GM21723 (cell line): Measurements from ENCODE around the gene ETNK2.
"Not testable (repeated sequence)": the region's sequence is repeated elsewhere in the genome, so short reads cannot be mapped to it uniquely, and the experiment has no call there.

Source experiments
- ATAC-seq: cut with Tn5 transposase; IDR thresholded peaks from one replicate; pipeline ENCODE4 v1.9.1; 2021; ENCODE audit warnings: mild to moderate bottlenecking, moderate library complexity; ENCODE audit not compliant: unreplicated experiment

The ETNK2 gene

GRCh38 chr1:204103431-204103741 is 48.5 kb downstream of the ETNK2 start:
- ATAC-seq, result no peak

- ATAC-seq, result no peak
Observed at GRCh38 chr1:204102739-204103430, 49.0 kb downstream of the ETNK2 start.

GRCh38 chr1:204102029-204102611 is 49.7 kb downstream of the ETNK2 start:
- ATAC-seq, result no peak

- ATAC-seq, result not testable (repeated sequence)
Observed at GRCh38 chr1:204099754-204100153, 52.1 kb downstream of the ETNK2 start.

GRCh38 chr1:204098683-204099082 is 53.2 kb downstream of the ETNK2 start:
- ATAC-seq, result no peak

GRCh38 chr1:204096931-204097330 is 54.9 kb downstream of the ETNK2 start:
- no peak for ATAC-seq

GRCh38 chr1:204094856-204095634 is 56.8 kb downstream of the ETNK2 start:
- ATAC-seq, result no peak

- ATAC-seq, result no peak
Observed at GRCh38 chr1:204094313-204094729, 57.5 kb downstream of the ETNK2 start.

GRCh38 chr1:204093781-204094180 is 58.1 kb downstream of the ETNK2 start:
- ATAC-seq, result no peak

GRCh38 chr1:204093421-204093717 is 58.5 kb downstream of the ETNK2 start:
- no peak for ATAC-seq

GRCh38 chr1:204092632-204093420 is 59.0 kb downstream of the ETNK2 start:
- no peak for ATAC-seq

GRCh38 chr1:204091787-204092312 is 60.0 kb downstream of the ETNK2 start:
- ATAC-seq, result no peak

GRCh38 chr1:204091066-204091465 is 60.8 kb downstream of the ETNK2 start:
- ATAC-seq, result no peak

GRCh38 chr1:204090132-204090531 is 61.7 kb downstream of the ETNK2 start:
- not testable (repeated sequence) for ATAC-seq

- no peak for ATAC-seq
Observed at GRCh38 chr1:204089044-204089751, 62.6 kb downstream of the ETNK2 start.

- no peak for ATAC-seq
Observed at GRCh38 chr1:204088596-204088995, 63.2 kb downstream of the ETNK2 start.

- ATAC-seq, result no peak
Observed at GRCh38 chr1:204087893-204088528, 63.8 kb downstream of the ETNK2 start.

- no peak for ATAC-seq
Observed at GRCh38 chr1:204087181-204087892, 64.5 kb downstream of the ETNK2 start.

- no peak for ATAC-seq
Observed at GRCh38 chr1:204085876-204086275, 66.0 kb downstream of the ETNK2 start.
